Skin epidermis (tissue), 12 donors: Measurements from ENCODE around the gene GLCCI1.
"Not testable (repeated sequence)": the region's sequence is repeated elsewhere in the genome, so short reads cannot be mapped to it uniquely, and the experiment has no call there.

Source experiments
- H3K27ac ChIP-seq, 21 experiments: fragments of 200-600 bp; sonication (generic) in 11 of 21; one replicate each; pipeline ENCODE4 v1.5.0; 2020; ENCODE audit warnings: mild to moderate bottlenecking in 3 of 21, inconsistent platforms in 2 of 21, moderate library complexity in 2 of 21
- H3K4me3 ChIP-seq, 7 experiments: fragments of 200-600 bp; sonication (generic) in 2 of 7; one replicate each; pipeline ENCODE4 v1.5.0; 2020; ENCODE audit warnings: inconsistent platforms in 2 of 7, mild to moderate bottlenecking in 2 of 7, moderate library complexity in 1 of 7

The GLCCI1 gene

GRCh38 chr7:8078418-8078817 lies 109.8 kb downstream of the GLCCI1 start:
- no peak overlapping the region for H3K27ac ChIP-seq
- H3K4me3 ChIP-seq: no peak overlapping the region

- Histone ChIP-seq H3K27ac (no peak overlapping the region), H3K4me3 (no peak overlapping the region)
Observed at GRCh38 chr7:8082762-8083161, 114.2 kb downstream of the GLCCI1 start.

DNA sequence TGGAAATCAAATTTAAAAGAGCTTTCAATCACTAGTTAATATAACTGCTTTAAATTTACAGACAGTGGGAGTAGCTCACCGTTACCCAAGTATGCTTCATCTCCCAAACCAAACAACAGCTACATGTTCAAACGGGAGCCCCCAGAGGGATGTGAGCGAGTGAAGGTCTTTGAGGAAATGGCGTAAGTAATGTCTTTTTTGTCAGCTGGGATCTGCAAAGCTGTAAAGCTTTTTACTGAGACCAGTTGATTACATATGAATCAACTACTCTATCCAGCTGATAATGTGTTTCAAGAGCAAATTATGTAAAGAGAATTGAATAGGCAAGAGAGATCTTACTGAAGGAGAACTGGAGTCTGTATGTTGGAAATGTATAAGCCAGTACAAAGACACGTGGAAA lies 116.2 kb downstream of the GLCCI1 start:
- Histone ChIP-seq H3K4me3 (no peak overlapping the region), H3K27ac (no peak overlapping the region)

- H3K27ac ChIP-seq: no peak overlapping the region
- H3K4me3 ChIP-seq: no peak overlapping the region
Observed at GRCh38 chr7:8085420-8085819, 116.8 kb downstream of the GLCCI1 start.

- no peak overlapping the region for H3K27ac ChIP-seq
- H3K4me3 ChIP-seq: no peak overlapping the region
Observed at GRCh38 chr7:8086239-8086638, 117.6 kb downstream of the GLCCI1 start.

GRCh38 chr7:8089036-8089780 lies 120.6 kb downstream of the GLCCI1 start:
- Histone ChIP-seq H3K27ac (no peak overlapping the region), H3K4me3 (no peak overlapping the region)

DNA sequence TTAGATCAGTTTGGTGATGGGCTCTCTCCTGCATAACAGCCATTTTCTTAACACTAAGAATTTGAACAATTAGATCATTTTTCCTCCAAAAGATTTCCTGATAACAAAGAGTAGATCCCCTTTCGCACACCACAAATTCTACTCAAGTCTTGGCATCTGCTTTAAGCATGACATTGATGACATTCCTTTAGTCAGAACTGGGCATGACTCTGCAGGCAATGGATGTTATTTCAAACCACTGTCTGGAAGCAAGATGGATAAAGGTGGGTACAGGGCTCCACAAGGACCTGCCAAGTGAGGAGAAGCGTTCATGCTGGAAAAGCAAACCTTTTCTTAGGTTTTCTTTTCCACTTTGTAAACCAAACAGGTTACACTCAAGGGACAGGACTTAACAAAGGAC lies 123.5 kb downstream of the GLCCI1 start:
- Histone ChIP-seq H3K4me3 (no peak overlapping the region), H3K27ac (no peak overlapping the region)

DNA sequence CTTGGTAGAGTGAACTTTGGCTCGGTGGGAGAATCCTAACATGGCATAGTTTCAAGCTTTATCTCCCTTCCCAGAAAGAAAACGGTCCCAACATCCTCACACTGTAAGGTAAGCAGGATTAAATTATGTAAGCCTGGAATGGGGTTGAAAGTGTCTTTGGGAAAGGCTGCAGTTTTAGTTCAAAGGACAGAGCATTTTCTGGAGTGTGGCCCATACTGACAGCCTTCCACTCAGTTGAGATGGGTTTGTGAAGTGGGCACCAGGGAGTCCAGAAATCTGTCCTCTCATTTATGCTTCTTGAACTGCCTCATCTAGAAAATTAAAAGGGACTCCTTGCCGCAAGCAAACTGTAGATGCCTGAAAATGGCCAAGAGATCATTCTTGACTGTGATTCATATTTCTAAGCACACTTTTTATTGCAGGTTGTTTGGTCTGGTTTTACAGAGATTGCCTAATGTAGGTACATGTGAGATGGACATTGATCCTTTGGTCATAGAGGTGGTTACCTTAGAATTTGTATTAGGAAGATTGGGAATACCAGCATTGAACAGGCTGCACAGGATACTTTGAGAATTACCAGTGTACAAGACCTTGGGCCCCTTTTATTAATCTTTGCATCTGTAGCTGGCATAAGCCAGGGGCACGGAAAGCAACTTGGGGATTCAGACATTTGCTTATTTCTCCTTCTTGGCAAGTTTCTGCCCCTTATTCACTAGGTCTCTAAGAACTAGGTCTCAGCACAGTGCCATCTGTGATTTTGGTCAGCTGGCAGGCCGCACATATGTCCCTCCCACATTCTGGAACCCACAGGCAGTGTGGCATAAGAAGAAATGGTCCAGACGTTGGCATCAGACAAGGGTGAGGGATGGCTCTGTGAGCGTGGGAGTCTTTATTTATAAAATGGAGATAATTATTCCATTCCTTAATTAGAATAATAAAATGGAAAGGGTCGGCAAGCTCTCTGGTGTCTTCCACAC lies 125.9 kb downstream of the GLCCI1 start:
- no peak overlapping the region for H3K27ac ChIP-seq
- H3K4me3 ChIP-seq: no peak overlapping the region

GRCh38 chr7:8101292-8101691 lies 132.7 kb downstream of the GLCCI1 start:
- H3K27ac ChIP-seq: not testable (repeated sequence)

DNA sequence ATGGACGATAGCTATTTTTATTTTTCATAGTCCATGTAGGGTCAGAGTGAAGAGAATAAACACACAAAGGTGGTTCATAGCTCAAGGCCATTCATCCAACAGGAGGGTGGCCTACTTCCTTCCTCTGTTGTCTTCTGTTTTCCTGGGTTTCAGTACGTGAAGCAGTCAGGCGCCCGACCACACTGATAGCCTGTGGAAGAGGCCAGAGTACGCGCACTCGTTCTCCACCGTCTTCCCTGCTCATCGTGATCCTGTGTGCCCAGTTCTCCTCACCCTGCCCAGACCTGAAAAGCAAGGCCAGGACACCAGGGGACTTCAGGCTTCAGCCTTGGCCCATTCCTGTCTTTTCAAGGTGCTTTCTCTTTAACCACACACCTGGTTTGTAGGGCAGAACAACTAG lies 134.7 kb downstream of the GLCCI1 start:
- Histone ChIP-seq H3K4me3 (no peak overlapping the region), H3K27ac (no peak overlapping the region)

More at GRCh38 chr7:8101292-8101691, 132.7 kb downstream of the GLCCI1 start:
- not testable (repeated sequence) for H3K4me3 ChIP-seq

- Histone ChIP-seq H3K27ac (peak overlapping the region in 2 of 21 experiments; percentile 11 to 29), H3K4me3 (no peak overlapping the region)
Observed at GRCh38 chr7:8105449-8106095, 137.0 kb downstream of the GLCCI1 start.

DNA sequence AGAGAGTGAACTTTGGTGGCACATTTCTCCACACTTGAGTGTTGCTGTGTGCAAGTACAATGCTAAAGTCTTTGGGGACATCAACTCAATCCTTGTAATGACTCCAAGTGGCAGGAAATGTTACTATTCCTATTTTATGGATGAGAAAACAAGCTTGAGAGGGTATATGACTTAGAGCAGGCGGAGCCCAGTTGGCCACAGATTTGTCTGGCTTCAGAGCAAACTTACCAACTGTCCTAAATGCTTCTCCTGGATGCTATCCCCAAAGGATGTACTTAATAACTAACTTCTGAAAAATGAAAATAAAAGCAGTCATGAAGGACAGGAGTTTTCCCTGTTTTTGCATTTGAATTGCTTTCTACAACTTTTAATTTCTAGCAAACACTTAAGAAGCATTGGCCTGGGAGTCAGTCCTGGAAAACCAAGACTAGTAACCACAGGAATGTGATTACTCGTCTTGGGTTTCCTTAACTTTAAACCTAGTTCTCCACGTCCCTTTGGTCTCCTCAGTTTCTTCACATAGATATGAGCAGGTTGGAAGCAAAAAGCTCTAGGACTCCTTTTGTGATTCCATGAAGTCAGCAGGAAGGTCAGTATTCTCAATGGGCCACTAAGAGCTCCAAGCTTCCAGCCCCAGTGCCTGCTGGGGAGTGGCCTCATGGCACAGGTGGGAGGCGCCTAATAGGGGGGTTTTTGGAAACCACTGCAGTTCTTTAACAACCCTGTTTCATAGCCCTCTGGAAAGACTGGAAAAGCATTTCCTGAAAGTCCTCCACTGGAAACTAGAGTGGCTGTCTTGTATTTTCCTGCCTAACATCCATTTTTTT lies 140.8 kb downstream of the GLCCI1 start:
- Histone ChIP-seq H3K4me3 (no peak overlapping the region), H3K27ac (no peak overlapping the region)

DNA sequence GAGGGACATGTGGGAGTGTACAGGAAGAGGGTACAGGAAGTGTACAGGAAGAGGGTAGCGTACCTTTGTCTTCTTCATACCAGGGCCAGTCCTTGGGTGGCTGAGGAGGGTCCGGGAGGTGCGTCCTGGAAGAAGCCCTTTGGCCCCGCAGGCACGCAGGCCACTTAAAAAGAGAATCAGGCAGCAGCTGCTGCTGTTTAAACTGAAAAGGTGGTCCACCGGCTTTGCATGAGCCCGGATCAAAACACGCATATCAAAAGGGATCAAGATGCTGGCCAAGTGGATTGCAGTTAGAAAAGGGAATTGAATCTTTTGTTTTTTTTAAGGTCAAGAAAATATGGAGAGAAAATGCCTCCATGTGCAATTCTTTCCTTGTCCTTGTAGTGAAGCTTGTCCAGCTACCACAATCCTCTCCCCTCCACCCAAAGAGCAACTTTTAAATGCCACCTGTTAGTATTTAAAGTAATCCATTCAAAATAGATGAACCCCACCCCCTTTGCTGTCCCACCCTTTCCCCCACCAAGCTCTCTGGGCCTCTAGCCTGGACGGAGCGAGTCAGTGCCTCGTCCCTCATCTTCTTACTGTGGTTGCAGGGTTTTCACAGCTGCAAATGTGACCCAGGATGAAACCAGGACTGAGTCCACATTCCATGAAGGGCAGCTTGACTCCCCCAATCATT lies 142.8 kb downstream of the GLCCI1 start:
- H3K27ac ChIP-seq: no peak overlapping the region

GRCh38 chr7:8112685-8113084 lies 144.1 kb downstream of the GLCCI1 start:
- no peak overlapping the region for H3K4me3 ChIP-seq

More for the DNA sequence above, 142.8 kb downstream of the GLCCI1 start:
- no peak overlapping the region for H3K4me3 ChIP-seq

GRCh38 chr7:8113184-8113583 lies 144.6 kb downstream of the GLCCI1 start:
- H3K27ac ChIP-seq: no peak overlapping the region
- H3K4me3 ChIP-seq: no peak overlapping the region

More at GRCh38 chr7:8112685-8113084, 144.1 kb downstream of the GLCCI1 start:
- H3K27ac ChIP-seq: no peak overlapping the region

DNA sequence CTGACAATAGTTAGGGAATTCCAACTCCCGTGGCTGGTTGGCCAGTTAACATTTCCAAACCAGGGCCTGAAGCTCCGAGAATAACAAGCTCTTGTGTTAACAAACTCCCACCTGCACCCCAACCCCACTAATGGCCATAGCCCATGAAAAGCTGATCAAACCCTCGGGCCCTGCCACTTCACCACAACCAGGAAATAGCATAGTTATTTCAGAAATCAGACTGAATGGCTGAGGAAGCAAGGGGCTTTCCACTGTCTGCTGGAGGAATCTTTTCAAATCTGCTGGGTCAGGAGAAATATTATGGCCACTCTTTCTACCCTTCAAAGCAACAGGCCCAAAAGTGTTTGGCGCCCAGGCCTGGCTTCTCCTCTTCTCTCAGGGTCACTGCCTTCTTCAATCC lies 145.6 kb downstream of the GLCCI1 start:
- peak overlapping the region in 1 of 21 experiments; percentile 24 for H3K27ac ChIP-seq
- H3K4me3 ChIP-seq: no peak overlapping the region

DNA sequence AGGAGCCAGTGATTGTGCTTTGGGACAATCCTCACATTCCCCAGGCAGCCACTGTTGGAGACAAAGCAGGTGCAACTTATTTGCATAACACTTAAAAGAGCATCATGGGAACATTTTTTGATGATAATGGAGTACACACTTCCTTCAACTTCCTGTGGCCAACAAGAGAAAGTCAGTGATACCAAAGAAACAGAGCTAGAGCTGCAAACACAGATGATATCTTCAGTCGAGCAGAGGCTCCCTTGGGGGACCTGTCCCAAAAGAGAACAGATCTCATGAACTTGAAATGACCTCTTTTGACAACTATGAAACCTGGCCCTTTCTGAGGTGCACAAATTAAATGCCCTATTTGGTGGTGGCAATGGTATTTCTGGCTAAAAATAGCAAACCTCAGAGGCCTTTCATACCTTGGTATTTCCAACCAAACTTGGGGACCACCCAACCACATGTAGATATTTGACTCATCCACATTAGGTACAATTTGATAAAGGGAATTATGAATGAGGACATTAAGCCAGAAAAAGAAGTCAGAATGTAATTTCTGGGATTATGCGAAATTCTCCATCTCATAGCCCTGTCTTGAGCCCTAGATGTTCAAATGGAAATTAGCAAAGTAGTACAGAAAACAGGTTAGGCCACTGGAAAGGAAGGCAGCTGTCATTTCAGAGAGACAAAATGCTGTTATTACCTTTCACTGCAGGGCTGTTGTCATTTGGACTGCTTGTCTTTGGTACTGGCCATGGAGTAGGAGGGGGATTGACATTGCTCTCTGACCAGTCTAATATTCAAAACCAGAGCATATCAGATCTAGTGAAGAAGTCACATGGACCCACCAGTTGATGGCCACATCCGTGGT lies 147.2 kb downstream of the GLCCI1 start:
- no peak overlapping the region for H3K27ac ChIP-seq

GRCh38 chr7:8117195-8117594 lies 148.6 kb downstream of the GLCCI1 start:
- no peak overlapping the region for H3K4me3 ChIP-seq
- H3K27ac ChIP-seq: no peak overlapping the region

More for the DNA sequence above, 147.2 kb downstream of the GLCCI1 start:
- no peak overlapping the region for H3K4me3 ChIP-seq
